GM21576 (cell line): ENCODE data around the gene TELO2.

Experiments
- ATAC-seq: cut with Tn5 transposase; IDR thresholded peaks from one replicate; pipeline ENCODE4 v1.9.1; 2021; ENCODE audit warnings: mild to moderate bottlenecking, moderate library complexity; ENCODE audit not compliant: unreplicated experiment

Gene TELO2

GRCh38 chr16:1492923-1493745 lies at the start of gene TELO2:
Gene TELO2, plus strand, starts transcription at chr16:1493360. Its CDS starts 922 bp downstream, at chr16:1494282.
- peak; percentile 46 for ATAC-seq

- no peak for ATAC-seq
Observed at GRCh38 chr16:1443403-1443973, 49.7 kb upstream of the TELO2 start.

GRCh38 chr16:1443980-1444729 lies 49.0 kb upstream of the TELO2 start, which contains the start of gene CCDC154:
Gene CCDC154, minus strand, starts transcription at chr16:1444556. Its CDS starts 234 bp downstream, at chr16:1444322.
- no peak for ATAC-seq

GRCh38 chr16:1444730-1445517 lies 48.2 kb upstream of the TELO2 start:
- no peak for ATAC-seq

GRCh38 chr16:1445518-1446203 lies 47.5 kb upstream of the TELO2 start:
- no peak for ATAC-seq

GRCh38 chr16:1446296-1447080 lies 46.7 kb upstream of the TELO2 start:
- ATAC-seq: no peak

GRCh38 chr16:1447965-1448364 lies 45.2 kb upstream of the TELO2 start:
- no peak for ATAC-seq

GRCh38 chr16:1448536-1449116 lies 44.5 kb upstream of the TELO2 start:
- ATAC-seq: no peak

- ATAC-seq: no peak
Observed at GRCh38 chr16:1449201-1449788, 43.9 kb upstream of the TELO2 start.

- ATAC-seq: no peak
Observed at GRCh38 chr16:1450218-1450617, 42.9 kb upstream of the TELO2 start.

- ATAC-seq: no peak
Observed at GRCh38 chr16:1450841-1451240, 42.3 kb upstream of the TELO2 start.

- ATAC-seq: no peak
Observed at GRCh38 chr16:1451702-1452392, 41.3 kb upstream of the TELO2 start.

- no peak for ATAC-seq
Observed at GRCh38 chr16:1452530-1452929, 40.6 kb upstream of the TELO2 start.

- ATAC-seq: no peak
Observed at GRCh38 chr16:1453316-1453715, 39.8 kb upstream of the TELO2 start.

- ATAC-seq: no peak
Observed at GRCh38 chr16:1454561-1454960, 38.6 kb upstream of the TELO2 start.

- ATAC-seq: no peak
Observed at GRCh38 chr16:1455190-1456171, 37.7 kb upstream of the TELO2 start.

- no peak for ATAC-seq
Observed at GRCh38 chr16:1456951-1457350, 36.2 kb upstream of the TELO2 start.
